ENCODE measurements around the gene FGFR3. TPM values are rescaled to one million over a fixed set of nuclear protein-coding genes. Genes with fewer than 3 reads are reported as not detected.

The FGFR3 gene
- total RNA-seq, 6 donors from 2014 or later = 18.5 to 92.2 (median 24.4) TPM

- H3K4me1 ChIP-seq = peaks cover 38 to 70% (median 56%) of the 10 kb centered on the region in 4 donors
- H3K4me3 ChIP-seq = no peak overlapping the region
- TF ChIP-seq EP300 (IDR thresholded peaks at IDR 0.05) = no peak
- no peak for TF ChIP-seq POLR2A (IDR thresholded peaks at IDR 0.05)
- no peak for TF ChIP-seq POLR2AphosphoS5 (IDR thresholded peaks at IDR 0.05)
- TF ChIP-seq CTCF (IDR thresholded peaks at IDR 0.05) = no peak
- ATAC-seq (ENCODE audit: low FRiP score in 2 of 2) (no peak), DNase-seq (no peak)
- 94% methylated on average over 5 to 9 of the region's 9 CpGs for WGBS, 2 donors
- no peaks in the 10 kb centered on the region for H3K9me3 ChIP-seq
- no peak overlapping the region for H3K27ac ChIP-seq
- peaks cover 0 to 11% (median 1%) of the 10 kb centered on the region in 4 donors for H3K27me3 ChIP-seq
- no peaks in the 10 kb centered on the region for H3K36me3 ChIP-seq
Measured at GRCh38 chr4:1764670-1765069, 28.4 kb upstream of the FGFR3 start.

GRCh38 chr4:1765409-1766072, 27.6 kb upstream of the FGFR3 start:
- peaks cover 0 to 11% (median 1%) of the 10 kb centered on the region in 4 donors for H3K27me3 ChIP-seq
- H3K9me3 ChIP-seq = no peaks in the 10 kb centered on the region
- peak overlapping the region in 3 of 4 donors; percentile 35 to 87 (median 77) for H3K27ac ChIP-seq
- no peak for ATAC-seq (ENCODE audit: low FRiP score in 2 of 2)
- peaks cover 31 to 67% (median 53%) of the 10 kb centered on the region in 4 donors for H3K4me1 ChIP-seq
- no peak for DNase-seq
- H3K4me3 ChIP-seq = no peak overlapping the region
- 79 to 86% methylated on average over 8 to 10 of the region's 10 CpGs for WGBS, 2 donors
- H3K36me3 ChIP-seq = no peaks in the 10 kb centered on the region
- TF ChIP-seq CTCF (IDR thresholded peaks at IDR 0.05) (no peak), POLR2A (IDR thresholded peaks at IDR 0.05) (no peak), EP300 (IDR thresholded peaks at IDR 0.05) (no peak), POLR2AphosphoS5 (IDR thresholded peaks at IDR 0.05) (no peak)

- Histone ChIP-seq H3K9me3 (no peaks in the 10 kb centered on the region), H3K27me3 (peaks cover 0 to 11% (median 1%) of the 10 kb centered on the region in 4 donors), H3K4me1 (peaks cover 25 to 65% (median 52%) of the 10 kb centered on the region in 4 donors), H3K4me3 (peak overlapping the region in 3 of 4 donors; percentile 41 to 55 (median 49)), H3K36me3 (no peaks in the 10 kb centered on the region), H3K27ac (peak overlapping the region; percentile 54 to 87 (median 71))
- DNase-seq = peak in 1 of 2 donors; percentile 44
- WGBS, 2 donors = 32 to 71% methylated on average over 6 to 29 of the region's 41 CpGs
- peak in 1 of 2 donors; percentile 4 for ATAC-seq (ENCODE audit: low FRiP score in 2 of 2)
- no peak for TF ChIP-seq EP300 (IDR thresholded peaks at IDR 0.05)
- no peak for TF ChIP-seq POLR2AphosphoS5 (IDR thresholded peaks at IDR 0.05)
- TF ChIP-seq POLR2A (IDR thresholded peaks at IDR 0.05) = peak in 1 of 4 donors; percentile 14
- no peak for TF ChIP-seq CTCF (IDR thresholded peaks at IDR 0.05)
Measured at GRCh38 chr4:1766106-1767060, 26.7 kb upstream of the FGFR3 start.

GRCh38 chr4:1767061-1767769, 25.9 kb upstream of the FGFR3 start:
- Histone ChIP-seq H3K27me3 (peaks cover 0 to 11% (median 1%) of the 10 kb centered on the region in 4 donors), H3K4me1 (peaks cover 25 to 73% (median 55%) of the 10 kb centered on the region in 4 donors)
- WGBS, 2 donors = 0% methylated on average over 13 of the region's 84 CpGs; no CpG with 5 or more reads in 1 of the 2 donors

More at GRCh38 chr4:1767061-1767769, 25.9 kb upstream of the FGFR3 start:
- peak overlapping the region; percentile 67 to 87 (median 74) for H3K27ac ChIP-seq
- DNase-seq (no peak), ATAC-seq (ENCODE audit: low FRiP score in 2 of 2) (peak in 1 of 2 donors; percentile 10)
- no peaks in the 10 kb centered on the region for H3K36me3 ChIP-seq
- no peaks in the 10 kb centered on the region for H3K9me3 ChIP-seq
- no peak for TF ChIP-seq CTCF (IDR thresholded peaks at IDR 0.05)
- TF ChIP-seq POLR2A (IDR thresholded peaks at IDR 0.05) = peak in 1 of 4 donors; percentile 0
- peak overlapping the region in 3 of 4 donors; percentile 41 to 55 (median 49) for H3K4me3 ChIP-seq

Data from upper lobe of left lung (tissue), 6 donors.